GM19043 (cell line): ENCODE data around the gene CMPK2.
A peak's percentile ranks its signal among the peaks of the same experiment; 100 is the strongest.
"Not testable (repeated sequence)": the region's sequence is repeated elsewhere in the genome, so short reads cannot be mapped to it uniquely, and the experiment has no call there.

Source experiments
- ATAC-seq: cut with Tn5 transposase; IDR thresholded peaks from one replicate; pipeline ENCODE4 v1.9.1; 2021; ENCODE audit warnings: low read depth; ENCODE audit not compliant: unreplicated experiment

CMPK2 gene

DNA sequence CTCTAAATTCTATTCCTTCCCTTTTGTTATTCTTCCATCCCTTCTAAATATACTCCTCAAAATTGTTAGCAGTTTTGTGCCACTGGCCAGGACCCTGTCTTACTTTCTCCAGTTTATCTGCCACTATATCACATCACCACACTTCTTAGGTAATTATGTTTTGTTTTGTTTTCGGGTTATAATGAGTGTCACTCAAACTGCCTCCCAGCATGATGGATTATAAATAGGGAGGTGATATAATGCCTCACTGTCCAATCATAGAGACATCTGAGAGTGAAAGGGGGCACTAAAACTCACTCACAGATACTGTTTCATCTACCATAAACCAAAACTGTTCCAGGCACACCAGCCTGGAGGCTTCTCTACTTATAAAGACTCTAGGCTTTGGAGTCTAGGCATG lies 15.3 kb upstream of the CMPK2 start:
- ATAC-seq = no peak

DNA sequence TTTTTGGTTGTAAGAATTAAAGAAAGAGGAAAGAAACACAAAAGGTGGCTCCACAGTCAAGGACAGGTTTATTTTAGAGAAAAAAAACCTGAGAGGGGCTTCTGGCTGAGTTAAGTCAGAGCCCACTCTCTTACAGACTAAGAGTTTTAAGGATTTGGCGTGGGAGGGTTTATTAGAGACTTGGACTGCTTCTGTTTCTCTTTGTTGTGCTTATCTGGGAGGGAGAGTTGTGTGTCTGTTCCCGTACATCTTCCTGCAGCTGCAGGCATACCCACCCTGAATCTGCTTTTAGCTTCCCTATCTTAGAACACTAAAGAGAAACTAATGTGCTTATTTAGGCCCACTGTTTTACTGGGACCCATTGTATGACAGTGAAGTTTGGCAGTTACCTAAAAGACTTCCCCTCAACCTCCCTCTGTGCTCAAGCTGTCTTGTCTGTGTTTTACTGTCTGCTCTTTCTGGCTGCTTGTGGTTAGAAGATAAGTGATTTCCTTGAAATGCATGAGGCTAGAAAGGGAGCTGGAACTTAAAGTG lies 14.6 kb upstream of the CMPK2 start:
- no peak for ATAC-seq

DNA sequence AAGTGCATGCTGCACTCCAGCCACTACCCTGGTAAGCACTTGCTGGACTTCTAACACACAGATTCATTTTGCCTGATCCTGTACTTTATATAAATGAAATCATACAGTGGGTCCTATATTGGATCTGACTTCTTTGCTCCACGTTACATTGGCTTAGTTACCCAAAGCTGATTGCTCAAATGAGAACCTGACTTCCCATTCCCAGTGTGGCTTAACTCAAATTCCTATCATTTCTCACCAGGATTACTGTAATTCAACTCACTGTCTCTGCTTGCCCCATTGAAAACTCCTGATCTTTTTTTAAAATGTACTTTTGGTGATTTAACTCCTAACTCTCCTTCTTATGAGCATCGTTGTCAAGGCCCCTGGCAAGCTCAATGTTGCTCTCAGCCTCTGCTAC lies 13.3 kb upstream of the CMPK2 start:
- ATAC-seq = no peak

DNA sequence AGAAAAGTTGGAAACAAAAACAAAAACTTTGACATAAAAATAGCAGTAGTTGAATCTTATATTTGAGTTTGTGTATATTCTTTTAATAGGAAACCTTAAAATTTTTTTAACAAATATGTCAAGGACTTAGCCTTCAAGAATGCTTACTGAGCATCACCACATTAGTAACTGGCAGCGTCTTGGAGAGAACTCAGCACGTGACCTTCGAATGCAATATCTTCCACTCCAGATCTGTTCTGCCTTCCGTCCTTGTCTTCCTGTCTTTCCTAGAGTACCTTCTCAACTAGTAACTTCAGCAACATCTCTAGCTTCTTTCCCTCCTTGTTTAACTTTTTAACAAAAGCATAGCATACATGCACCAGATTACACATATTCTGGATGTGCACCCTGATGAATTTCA lies 12.8 kb upstream of the CMPK2 start:
- no peak for ATAC-seq

GRCh38 chr2:6877402-6878304 lies 11.9 kb upstream of the CMPK2 start, which contains the start of gene RSAD2:
Gene RSAD2 (plus strand): TSS chr2:6877777. CDS start chr2:6877801, 24 bp downstream.
- peak; percentile 65 for ATAC-seq

GRCh38 chr2:6876309-6876708 lies 10.6 kb upstream of the CMPK2 start:
- no peak for ATAC-seq

- no peak for ATAC-seq
Observed at GRCh38 chr2:6874032-6874431, 8.3 kb upstream of the CMPK2 start.

- ATAC-seq = peak; percentile 78
Observed at GRCh38 chr2:6872394-6872793, 6.7 kb upstream of the CMPK2 start.

- ATAC-seq = no peak
Observed at GRCh38 chr2:6866982-6867381, 1.3 kb upstream of the CMPK2 start.

GRCh38 chr2:6866275-6866671 lies 566 bp upstream of the CMPK2 start:
- ATAC-seq = peak; percentile 46

DNA sequence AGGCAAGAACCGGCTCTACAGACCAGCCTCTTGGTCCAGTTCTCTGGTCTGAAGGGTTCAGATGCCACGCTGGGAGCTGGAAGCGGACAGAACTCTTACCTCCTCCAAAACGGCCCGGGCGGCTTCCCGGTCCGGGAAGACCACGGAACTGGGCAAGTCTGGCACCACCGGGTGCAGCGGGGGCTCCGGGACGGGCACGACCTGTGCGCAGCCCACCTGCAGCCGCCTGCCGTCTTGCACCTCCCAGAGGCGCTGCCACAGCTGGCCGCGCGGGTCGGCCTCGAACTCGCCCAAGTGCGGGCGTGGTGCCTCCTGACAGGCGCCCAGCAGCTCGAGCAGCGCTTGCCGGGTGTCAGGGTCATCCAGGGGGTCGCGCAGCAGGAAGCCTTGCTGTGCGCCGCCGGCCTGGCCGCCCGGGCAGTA lies 773 bp downstream of the CMPK2 start:
- ATAC-seq = peak; percentile 18

DNA sequence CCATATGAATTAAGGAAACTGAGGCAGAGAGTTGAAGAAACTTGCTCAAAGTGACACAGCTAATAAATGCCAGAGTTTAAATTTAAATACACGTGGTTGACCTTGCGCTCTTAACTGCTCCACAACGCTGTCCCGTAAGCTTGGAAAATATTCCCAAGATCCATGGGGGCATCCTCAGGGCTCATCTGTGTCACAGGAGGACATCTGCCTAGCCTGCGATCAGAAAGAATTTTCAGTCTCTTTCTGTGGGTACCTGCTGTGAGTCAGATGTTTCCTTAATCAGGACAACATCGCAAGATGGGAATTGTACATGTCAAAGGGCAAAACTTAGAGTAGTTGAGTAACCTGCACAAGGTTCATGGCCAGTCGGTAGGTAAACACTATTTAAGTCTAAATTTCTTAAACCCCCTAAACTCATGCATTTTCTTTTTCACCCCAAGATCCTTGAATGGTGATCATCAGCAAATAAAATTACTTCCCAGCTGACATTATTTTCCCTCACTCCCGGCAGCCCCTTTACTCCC lies 1.4 kb downstream of the CMPK2 start:
- ATAC-seq = no peak

- ATAC-seq = no peak
Observed at GRCh38 chr2:6863792-6864191, 1.9 kb downstream of the CMPK2 start.

- no peak for ATAC-seq
Observed at GRCh38 chr2:6860296-6860695, 5.4 kb downstream of the CMPK2 start.

- ATAC-seq = not testable (repeated sequence)
Observed at GRCh38 chr2:6858466-6859027, 7.2 kb downstream of the CMPK2 start.

DNA sequence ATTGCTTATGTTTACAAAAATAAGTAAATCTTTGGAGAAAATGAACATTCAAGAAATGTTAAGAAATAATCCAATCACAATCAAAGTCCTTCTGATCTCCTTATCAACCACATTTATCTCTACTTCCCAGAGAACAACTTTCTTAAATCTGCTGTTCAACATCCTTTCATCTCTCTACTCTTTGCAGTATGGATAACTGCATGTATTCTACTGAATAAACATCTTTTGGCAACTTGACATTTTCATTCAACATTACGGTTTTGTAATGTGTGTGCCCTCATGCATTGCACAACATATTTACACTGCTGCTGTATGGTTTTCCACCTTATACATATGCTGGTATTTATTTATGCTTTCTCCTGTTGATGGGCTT lies 9.2 kb downstream of the CMPK2 start:
- ATAC-seq = no peak

DNA sequence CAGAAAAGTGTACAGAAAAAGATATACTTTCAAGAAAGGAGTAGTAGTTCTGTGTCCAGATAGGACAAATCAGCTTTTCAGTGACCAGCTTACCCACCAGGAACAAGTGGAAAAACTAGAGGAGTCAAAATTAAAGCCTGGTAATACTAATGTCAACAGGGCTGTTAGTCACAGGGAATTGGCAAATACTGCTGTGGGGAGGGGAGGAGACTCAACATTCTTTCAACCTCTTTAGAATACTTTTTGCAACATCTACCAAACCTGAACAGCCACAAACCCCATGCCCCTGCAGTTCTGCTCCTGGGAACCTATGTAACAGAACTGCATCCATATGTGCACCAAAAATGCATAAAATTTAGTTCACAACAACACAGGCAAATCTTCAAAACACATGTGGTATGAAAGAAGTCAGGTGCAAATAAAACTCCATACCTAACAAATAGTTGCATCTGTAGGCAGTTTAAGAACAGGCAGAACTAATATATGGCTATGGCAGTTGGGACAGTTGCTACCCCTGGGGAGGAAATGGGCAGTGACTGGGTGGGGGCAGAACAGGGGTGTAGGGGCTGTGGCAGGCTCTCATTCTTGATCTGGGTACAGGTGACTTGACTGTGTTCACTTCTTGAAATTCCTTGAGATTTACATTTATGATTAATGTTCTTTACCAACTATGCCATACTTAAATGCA lies 9.7 kb downstream of the CMPK2 start:
- ATAC-seq = no peak

DNA sequence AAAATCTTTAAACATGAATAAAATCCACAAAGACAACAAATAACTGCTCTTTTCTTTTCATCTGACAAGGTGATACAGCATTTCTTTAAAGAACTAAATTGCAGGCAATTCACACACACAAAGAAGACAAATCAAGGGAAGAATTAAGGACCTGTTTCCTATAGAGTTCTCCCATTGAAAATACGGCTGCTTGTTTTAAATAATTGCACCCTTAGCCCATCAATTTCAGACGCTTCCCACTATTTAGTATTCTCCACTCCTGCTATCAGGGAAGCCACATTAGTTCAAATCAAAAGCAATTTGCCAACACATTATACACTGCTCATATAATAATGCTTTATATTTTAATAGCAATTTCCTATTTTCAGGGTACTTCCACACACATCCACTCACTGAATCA lies 11.3 kb downstream of the CMPK2 start:
- ATAC-seq = no peak

GRCh38 chr2:6852195-6852594 lies 13.5 kb downstream of the CMPK2 start:
- no peak for ATAC-seq

GRCh38 chr2:6846967-6847681 lies 18.6 kb downstream of the CMPK2 start:
- ATAC-seq = no peak
